K562 (cell line): ENCODE results near the gene HOXB8. TPM values are rescaled to one million over a fixed set of nuclear protein-coding genes. Genes with fewer than 3 reads are reported as not detected.

Experiments used
- BRD9 ChIP-seq: fragments of 450-650 bp; IDR thresholded peaks from 2 replicates; pipeline ENCODE4 v1.6.1; 2018; ENCODE audit warnings: low read depth; ENCODE audit not compliant: partially characterized antibody
- E2F3 ChIP-seq: fragments of 250-450 bp; sonication (Bioruptor Pico); IDR thresholded peaks from 2 replicates; pipeline ENCODE4 v1.4.0; 2020; ENCODE audit warnings: mild to moderate bottlenecking
- EZH2 ChIP-seq: IDR thresholded peaks from 2 replicates; pipeline ENCODE4 v1.6.1; 2012; ENCODE audit warnings: low read depth, mild to moderate bottlenecking, inconsistent platforms, low read length, borderline replicate concordance
- HOMEZ ChIP-seq: fragments of 250-450 bp; sonication (Bioruptor Pico); IDR thresholded peaks from 2 replicates; pipeline ENCODE4 v1.4.0; 2020; ENCODE audit warnings: mild to moderate bottlenecking, moderate library complexity
- MTF1 ChIP-seq: fragments of 250-450 bp; sonication (Bioruptor Pico); IDR thresholded peaks from 2 replicates; pipeline ENCODE4 v1.9.0; 2021; ENCODE audit warnings: moderate library complexity, mild to moderate bottlenecking, inconsistent platforms, borderline replicate concordance
- SMAD3 ChIP-seq: fragments of 450-650 bp; formaldehyde crosslinking; conservative IDR thresholded peaks from 2 replicates; pipeline ENCODE4 v1.4.0; 2020; ENCODE audit warnings: mild to moderate bottlenecking
- SMARCE1 ChIP-seq: fragments of 450-650 bp; IDR thresholded peaks from 2 replicates; pipeline ENCODE4 v1.7.1; 2016; ENCODE audit warnings: mild to moderate bottlenecking
- TOE1 ChIP-seq, 2 experiments: fragments of 450-650 bp in 1 of 2; sonication (generic) in 1 of 2; formaldehyde crosslinking in 1 of 2; IDR thresholded peaks; 2 replicates each; pipeline versions ENCODE4 v1.7.1 to v1.8.0; 2016 to 2022; ENCODE audit warnings: borderline replicate concordance in 2 of 2, mild to moderate bottlenecking in 2 of 2, antibody characterized with exemption in 1 of 2, inconsistent platforms in 1 of 2, low read depth in 1 of 2, missing genetic modification reagents in 1 of 2, moderate library complexity in 1 of 2
- ZNF384 ChIP-seq: IDR thresholded peaks from 2 replicates; pipeline ENCODE4 v1.6.1; 2012; ENCODE audit warnings: low read depth, low read length, improper control_type of control experiment
- ZNF699 ChIP-seq: fragments of 250-450 bp; sonication (Bioruptor Pico); IDR thresholded peaks from 2 replicates; pipeline ENCODE4 v1.8.0; 2021; ENCODE audit warnings: mild to moderate bottlenecking, moderate library complexity; ENCODE audit not compliant: insufficient replicate concordance
- ZNF75A ChIP-seq: fragments of 450-650 bp; formaldehyde crosslinking; IDR thresholded peaks from 2 replicates; pipeline ENCODE4 v1.4.0; 2020; ENCODE audit warnings: mild to moderate bottlenecking
- polyA plus RNA-seq, 8 experiments: library from polyadenylated mRNA; depleted of rRNA in 4 of 8; stranded (reverse) in 5 of 8; unstranded in 3 of 8; fragments of >200 nt; fragmentation: Nextera tagmentation in 2 of 8; fragmentation: Illumina TruSeq in 1 of 8; extraction: Ambion mirVana in 2 of 8; extraction: Trizol in 1 of 8; gene quantifications; 2 replicates each; pipeline versions ENCODE4 v1.2.1 to v1.2.3, GENCODE V29; 2011 to 2014; ENCODE audit warnings: inconsistent platforms in 1 of 8, missing spikeins in 1 of 8
- total RNA-seq, 7 experiments: library from RNA; depleted of rRNA in 6 of 7; stranded (reverse); fragments of >200 nt in 6 of 7; fragmentation: Illumina TruSeq in 2 of 7; extraction: Trizol in 2 of 7; gene quantifications; 2 replicates each; pipeline versions ENCODE4 v1.2.1 to v1.2.3, GENCODE V29; 2011 to 2021; ENCODE audit warnings: low replicate concordance in 1 of 7

The HOXB8 gene
- total and polyA plus RNA-seq, 9 of the 15 experiments (the other 6 are each of a cell fraction or from before 2014, with no cell fraction given) = 0.52 to 23.8 (median 3.6) TPM

GRCh38 chr17:48611213-48611612 is 3.9 kb downstream of the HOXB8 start (continued):
- TF ChIP-seq MTF1 (no peak), TOE1 (IDR thresholded peaks at IDR 0.05; ENCODE audit: borderline replicate concordance) (no peak), TOE1 (CRISPR knock-in tag; IDR thresholded peaks at IDR 0.05; ENCODE audit: borderline replicate concordance, low read depth) (no peak), HOMEZ (CRISPR knock-in tag) (no peak), SMAD3 (no peak), ZNF75A (CRISPR knock-in tag) (no peak), ZNF384 (no peak), ZNF699 (CRISPR knock-in tag) (no peak), E2F3 (CRISPR knock-in tag) (no peak), EZH2 (no peak), BRD9 (no peak), SMARCE1 (0 out of 2 replicates have a peak, but pooled peaks have one; percentile 5)
